Measurements from ENCODE around the gene EGFL8. TPM values are rescaled to one million over a fixed set of nuclear protein-coding genes. Genes with fewer than 3 reads are reported as not detected.
"Not testable (repeated sequence)": the region's sequence is repeated elsewhere in the genome, so short reads cannot be mapped to it uniquely, and the experiment has no call there.

The EGFL8 gene
- total RNA-seq, 1 experiment from 2014 or later, result 18.8 TPM

DNA sequence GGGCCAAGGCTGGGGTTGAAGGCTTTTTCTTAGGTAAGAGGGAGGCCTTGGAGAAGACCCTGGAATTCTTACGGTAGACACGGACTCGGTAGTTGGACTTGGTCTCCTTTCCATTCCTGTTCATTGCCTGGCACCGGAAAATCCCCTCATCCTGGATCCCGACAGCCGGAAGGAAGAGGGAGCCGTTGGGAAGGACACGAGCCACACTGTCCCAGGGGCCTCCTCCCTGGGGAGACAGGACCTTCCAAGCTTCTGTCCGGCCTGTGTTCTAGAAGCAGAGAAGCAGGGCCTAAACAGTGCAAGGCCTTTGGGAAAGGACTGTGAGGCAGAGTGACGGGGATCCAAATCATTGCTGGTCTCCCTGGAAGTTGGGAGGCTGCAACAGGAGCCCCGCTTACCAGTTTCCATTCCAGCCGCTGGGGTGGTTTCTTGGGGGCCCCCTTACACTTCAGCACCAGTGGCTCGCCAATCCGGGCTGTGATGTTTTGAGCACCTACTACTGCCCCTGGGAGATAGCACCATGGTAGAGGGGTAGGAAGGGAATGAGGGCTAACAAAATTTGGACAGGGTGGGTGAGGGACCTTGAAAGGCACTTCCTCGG lies 19.2 kb downstream of the EGFL8 start:
- TF ChIP-seq, protein P1, sequence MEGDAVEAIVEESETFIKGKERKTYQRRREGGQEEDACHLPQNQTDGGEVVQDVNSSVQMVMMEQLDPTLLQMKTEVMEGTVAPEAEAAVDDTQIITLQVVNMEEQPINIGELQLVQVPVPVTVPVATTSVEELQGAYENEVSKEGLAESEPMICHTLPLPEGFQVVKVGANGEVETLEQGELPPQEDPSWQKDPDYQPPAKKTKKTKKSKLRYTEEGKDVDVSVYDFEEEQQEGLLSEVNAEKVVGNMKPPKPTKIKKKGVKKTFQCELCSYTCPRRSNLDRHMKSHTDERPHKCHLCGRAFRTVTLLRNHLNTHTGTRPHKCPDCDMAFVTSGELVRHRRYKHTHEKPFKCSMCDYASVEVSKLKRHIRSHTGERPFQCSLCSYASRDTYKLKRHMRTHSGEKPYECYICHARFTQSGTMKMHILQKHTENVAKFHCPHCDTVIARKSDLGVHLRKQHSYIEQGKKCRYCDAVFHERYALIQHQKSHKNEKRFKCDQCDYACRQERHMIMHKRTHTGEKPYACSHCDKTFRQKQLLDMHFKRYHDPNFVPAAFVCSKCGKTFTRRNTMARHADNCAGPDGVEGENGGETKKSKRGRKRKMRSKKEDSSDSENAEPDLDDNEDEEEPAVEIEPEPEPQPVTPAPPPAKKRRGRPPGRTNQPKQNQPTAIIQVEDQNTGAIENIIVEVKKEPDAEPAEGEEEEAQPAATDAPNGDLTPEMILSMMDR (IDR thresholded peaks at IDR 0.05; ENCODE audit: unreplicated experiment), result no peak
- no peak overlapping the region for H3K27ac Mint-ChIP-seq (ENCODE audit: unreplicated experiment)
- BruUV-seq (replicated peaks), result no TSS peak
- H3K36me3 Mint-ChIP-seq (ENCODE audit: insufficient read depth, unreplicated experiment), result peaks cover 76% of the 10 kb centered on the region
- peaks cover 22% of the 10 kb centered on the region for H3K4me1 Mint-ChIP-seq (ENCODE audit: low read depth, unreplicated experiment)
- no peaks in the 10 kb centered on the region for H3K27me3 Mint-ChIP-seq (ENCODE audit: unreplicated experiment)
- DNase-seq, result no peak
- intact Hi-C loops (cut with micrococcal nuclease; ENCODE audit: unreplicated experiment), result no loop called here
- no peak overlapping the region for H3K4me3 Mint-ChIP-seq (ENCODE audit: low read depth, unreplicated experiment)
- CTCF ChIA-PET, result no interaction called here
- no peaks in the 10 kb centered on the region for H3K9me3 Mint-ChIP-seq (ENCODE audit: low read depth, unreplicated experiment)

DNA sequence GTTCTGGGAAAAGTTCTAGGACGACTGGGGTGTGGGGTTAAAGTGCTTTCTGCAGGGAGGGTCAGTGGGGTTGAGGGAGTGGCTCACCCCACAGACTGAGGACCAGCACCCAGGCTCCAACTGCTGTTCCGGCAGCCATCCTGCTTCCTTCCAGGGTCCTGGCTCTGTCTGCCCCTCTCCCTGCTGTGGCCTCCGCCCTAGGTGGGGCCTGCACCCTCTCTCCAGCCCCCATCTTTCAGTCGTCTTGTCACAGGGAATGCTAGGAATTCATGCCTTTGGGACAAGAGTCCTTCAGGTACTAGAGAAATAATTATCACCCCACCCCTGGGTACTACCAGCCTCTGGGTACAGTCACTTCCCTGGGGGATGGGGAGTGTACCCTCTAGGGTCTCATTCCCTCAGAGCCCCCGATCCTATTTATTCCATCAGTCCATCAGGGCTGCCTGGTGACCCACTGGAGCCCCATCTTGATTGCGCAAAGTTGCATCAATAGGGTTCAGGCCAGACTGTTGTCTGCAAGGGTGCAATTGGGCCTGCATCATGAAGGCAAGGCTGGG lies 19.8 kb downstream of the EGFL8 start, which contains the start of gene AGER:
TSS of gene AGER (minus strand) at position 170 of the 557 bp plus-strand sequence. CDS start at position 139, 31 bp downstream.
- no peak within 1 kb of the TSS for H3K27ac Mint-ChIP-seq (ENCODE audit: unreplicated experiment)
- intact Hi-C loops (cut with micrococcal nuclease; ENCODE audit: unreplicated experiment), result no loop called here
- H3K4me3 Mint-ChIP-seq (ENCODE audit: low read depth, unreplicated experiment), result no peak within 1 kb of the TSS
- no TSS peak for BruUV-seq (replicated peaks)
- peaks cover 76% of the 10 kb centered on the region for H3K36me3 Mint-ChIP-seq (ENCODE audit: insufficient read depth, unreplicated experiment)
- H3K4me1 Mint-ChIP-seq (ENCODE audit: low read depth, unreplicated experiment), result peaks cover 22% of the 10 kb centered on the region
- DNase-seq, result no peak
- CTCF ChIA-PET, result no interaction called here
- H3K27me3 Mint-ChIP-seq (ENCODE audit: unreplicated experiment), result no peaks in the 10 kb centered on the region
- H3K9me3 Mint-ChIP-seq (ENCODE audit: low read depth, unreplicated experiment), result no peaks in the 10 kb centered on the region
- TF ChIP-seq, protein P1 (IDR thresholded peaks at IDR 0.05; ENCODE audit: unreplicated experiment), result no peak

DNA sequence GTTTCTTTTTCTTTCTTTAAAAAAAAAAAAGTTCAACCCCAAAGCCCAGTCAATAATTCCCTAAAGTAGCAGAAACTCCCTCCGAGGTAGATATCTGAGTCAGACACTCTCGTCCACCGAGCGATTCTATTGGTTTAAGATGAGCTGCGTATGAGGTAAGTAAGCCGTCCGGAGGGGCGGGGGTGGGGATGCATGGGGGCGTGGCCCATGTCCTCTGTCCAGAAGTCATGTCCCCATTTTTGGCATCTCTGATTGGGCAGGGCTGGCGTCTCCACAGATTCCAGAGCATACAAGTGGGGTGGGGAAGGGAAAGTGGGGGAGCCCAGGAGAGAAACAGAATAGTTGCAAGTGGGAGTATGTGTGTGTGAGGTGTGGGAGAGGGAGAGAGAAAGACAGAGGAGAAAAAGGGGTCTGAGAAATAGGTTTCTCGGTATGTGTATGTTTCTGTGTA lies 21.3 kb downstream of the EGFL8 start:
- H3K27me3 Mint-ChIP-seq (ENCODE audit: unreplicated experiment); H3K4me3 Mint-ChIP-seq (ENCODE audit: low read depth, unreplicated experiment); intact Hi-C loops (cut with micrococcal nuclease; ENCODE audit: unreplicated experiment); BruUV-seq (replicated peaks); H3K9me3 Mint-ChIP-seq (ENCODE audit: low read depth, unreplicated experiment): not testable (repeated sequence)
- Mint-ChIP-seq H3K36me3 (ENCODE audit: insufficient read depth, unreplicated experiment) (peaks cover 77% of the 10 kb centered on the region), H3K27ac (ENCODE audit: unreplicated experiment) (peak overlapping the region; percentile 12), H3K4me1 (ENCODE audit: low read depth, unreplicated experiment) (peaks cover 22% of the 10 kb centered on the region)
- CTCF ChIA-PET, result interaction anchor here (0.6 to 1.0 kb wide), 2 partner anchors 10 to 784 kb away, joined by 3 to 4 read pairs; no protein-coding TSS in a partner anchor
- DNase-seq, result peak; percentile 43

DNA sequence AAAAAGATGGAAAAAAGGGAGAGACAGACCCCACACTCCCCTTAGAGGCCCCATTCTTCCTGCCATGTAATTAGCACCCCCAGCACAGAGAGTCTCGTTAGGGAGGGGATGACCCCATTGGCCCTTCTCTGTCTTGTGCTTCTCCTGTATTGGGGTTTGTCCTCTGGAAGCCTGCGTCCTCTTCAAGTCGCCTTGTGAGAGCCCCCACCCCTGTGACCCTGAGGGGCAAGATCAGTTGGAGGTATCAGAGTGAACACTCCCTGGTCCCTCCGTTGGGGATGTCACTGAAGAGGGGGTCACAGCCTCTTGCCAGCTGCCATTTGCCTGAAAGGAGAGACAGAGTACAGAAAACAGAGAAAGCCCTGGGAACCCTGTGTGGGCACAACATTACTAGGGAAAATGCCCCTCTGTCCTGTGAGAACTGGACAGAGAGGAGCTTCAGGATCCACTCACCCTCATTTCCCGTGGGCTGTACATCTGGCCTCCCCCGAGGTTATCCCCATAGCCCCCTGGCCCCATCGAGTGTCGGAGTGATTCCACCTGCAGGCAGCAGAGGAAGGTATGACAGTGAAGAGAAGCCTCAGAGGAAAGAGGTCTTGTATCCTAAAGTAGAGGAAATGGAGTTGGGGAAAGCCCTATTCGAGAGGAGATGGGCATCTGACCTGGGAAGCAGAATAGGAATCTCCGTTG lies 21.9 kb downstream of the EGFL8 start:
- H3K4me3 Mint-ChIP-seq (ENCODE audit: low read depth, unreplicated experiment); BruUV-seq (replicated peaks); H3K27me3 Mint-ChIP-seq (ENCODE audit: unreplicated experiment); intact Hi-C loops (cut with micrococcal nuclease; ENCODE audit: unreplicated experiment); H3K9me3 Mint-ChIP-seq (ENCODE audit: low read depth, unreplicated experiment); DNase-seq: not testable (repeated sequence)
- Mint-ChIP-seq H3K36me3 (ENCODE audit: insufficient read depth, unreplicated experiment) (peaks cover 73% of the 10 kb centered on the region), H3K4me1 (ENCODE audit: low read depth, unreplicated experiment) (peaks cover 22% of the 10 kb centered on the region), H3K27ac (ENCODE audit: unreplicated experiment) (peak overlapping the region; percentile 12)
- CTCF ChIA-PET, result interaction anchor here (0.9 to 1.0 kb wide), 2 partner anchors 9 kb away, joined by 3 to 4 read pairs; no protein-coding TSS in a partner anchor

DNA sequence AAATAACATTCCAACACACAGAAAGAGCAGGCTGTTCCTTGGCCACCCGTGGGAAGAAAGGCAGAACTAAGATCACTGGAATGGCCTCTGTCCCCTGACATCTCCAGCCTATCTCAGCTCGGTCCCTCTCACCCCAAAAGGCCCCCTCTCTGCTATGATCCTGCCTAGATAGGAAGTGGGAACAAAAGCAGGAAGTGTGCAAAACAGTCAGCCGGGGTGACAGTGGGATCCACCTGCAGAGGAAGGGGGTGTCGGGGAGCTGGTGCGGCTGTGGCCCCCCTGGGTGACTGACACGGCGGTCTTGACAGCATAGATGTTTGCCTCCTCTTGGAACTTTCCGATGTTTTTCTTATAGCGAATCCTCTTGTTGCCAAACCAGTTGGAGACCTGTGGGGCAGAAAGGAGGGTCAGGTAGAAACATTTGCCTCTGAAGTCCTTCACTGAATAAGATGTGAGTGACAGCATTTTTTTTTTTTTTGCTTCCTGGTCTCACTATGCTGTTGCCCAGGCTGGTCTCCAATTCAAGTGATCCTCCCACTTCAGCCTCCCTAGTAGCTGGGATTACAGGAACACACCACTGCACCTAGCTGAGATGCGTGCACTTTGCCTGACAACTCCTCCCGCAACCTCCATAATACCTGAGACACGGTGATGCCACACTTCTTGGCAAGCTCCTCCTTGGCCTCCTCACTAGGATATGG lies 22.8 kb downstream of the EGFL8 start:
- Mint-ChIP-seq H3K4me1 (ENCODE audit: low read depth, unreplicated experiment) (peaks cover 22% of the 10 kb centered on the region), H3K27me3 (ENCODE audit: unreplicated experiment) (no peaks in the 10 kb centered on the region), H3K27ac (ENCODE audit: unreplicated experiment) (peak overlapping the region; percentile 55), H3K4me3 (ENCODE audit: low read depth, unreplicated experiment) (peak overlapping the region; percentile 15), H3K9me3 (ENCODE audit: low read depth, unreplicated experiment) (no peaks in the 10 kb centered on the region), H3K36me3 (ENCODE audit: insufficient read depth, unreplicated experiment) (peaks cover 79% of the 10 kb centered on the region)
- intact Hi-C loops (cut with micrococcal nuclease; ENCODE audit: unreplicated experiment), result no loop called here
- no TSS peak for BruUV-seq (replicated peaks)
- CTCF ChIA-PET, result interaction anchor here (0.9 kb wide), 1 partner anchor 8 kb away, joined by 3 read pairs; no protein-coding TSS in a partner anchor
- DNase-seq, result no peak
- TF ChIP-seq, protein P1 (IDR thresholded peaks at IDR 0.05; ENCODE audit: unreplicated experiment), result no peak

DNA sequence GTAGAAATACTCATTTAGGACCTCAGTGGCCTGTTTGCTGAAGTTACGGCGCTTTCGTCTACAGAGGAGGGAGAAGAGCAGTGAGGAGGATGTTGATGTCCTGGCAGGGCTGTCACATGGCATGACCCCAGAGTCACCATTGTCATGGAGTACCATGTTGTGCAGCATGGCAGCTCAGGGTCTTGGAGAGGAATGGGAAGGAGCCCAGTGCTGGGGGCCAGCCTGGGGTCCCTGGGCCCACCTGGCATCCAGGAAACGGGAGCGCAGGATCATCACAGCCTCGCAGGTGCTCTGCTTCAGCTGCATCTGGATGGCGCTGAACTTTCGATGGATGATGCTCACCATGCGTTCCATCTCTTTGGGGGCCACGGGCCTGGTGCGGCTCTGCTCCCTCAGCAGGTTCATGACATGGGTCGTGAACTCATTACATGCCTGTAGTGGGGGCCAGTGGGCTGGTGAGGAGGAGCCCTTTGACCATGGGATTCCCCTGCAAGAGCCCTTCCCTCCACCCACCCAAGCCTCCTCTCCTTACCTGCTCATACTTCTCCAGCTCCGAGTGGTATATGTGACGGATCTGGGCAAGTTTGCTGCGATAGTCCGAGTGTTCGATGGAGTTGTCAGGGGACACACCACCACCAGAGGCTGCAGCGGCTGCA lies 23.5 kb downstream of the EGFL8 start:
- H3K4me1 Mint-ChIP-seq (ENCODE audit: low read depth, unreplicated experiment), result peaks cover 22% of the 10 kb centered on the region
- DNase-seq; H3K27me3 Mint-ChIP-seq (ENCODE audit: unreplicated experiment); intact Hi-C loops (cut with micrococcal nuclease; ENCODE audit: unreplicated experiment); BruUV-seq (replicated peaks); H3K9me3 Mint-ChIP-seq (ENCODE audit: low read depth, unreplicated experiment): not testable (repeated sequence)
- CTCF ChIA-PET, result interaction anchor here (1.5 kb wide), 1 partner anchor 69 kb away, joined by 5 read pairs; no protein-coding TSS in a partner anchor
- H3K4me3 Mint-ChIP-seq (ENCODE audit: low read depth, unreplicated experiment), result peak overlapping the region; percentile 15
- peaks cover 82% of the 10 kb centered on the region for H3K36me3 Mint-ChIP-seq (ENCODE audit: insufficient read depth, unreplicated experiment)
- H3K27ac Mint-ChIP-seq (ENCODE audit: unreplicated experiment), result peak overlapping the region; percentile 55
